Transverse colon (tissue), 4 donors: ENCODE results near the gene CRYBG3. TPM values are rescaled to one million over a fixed set of nuclear protein-coding genes. Genes with fewer than 3 reads are reported as not detected.
A peak's percentile ranks its signal among the peaks of the same experiment; 100 is the strongest.

Source experiments
- DNase-seq: peaks from one replicate; pipeline ENCODE4 v3.0.0-alpha.2; 2019
- H3K27ac ChIP-seq, 4 donors: fragments of 200-600 bp; sonication (generic); 2 replicates each; pipeline ENCODE4 v1.5.1; 2016 to 2018; ENCODE audit warnings: inconsistent platforms in 4 of 4
- H3K27me3 ChIP-seq: fragments of 200-600 bp; sonication (generic); 2 replicates; pipeline ENCODE4 v1.5.1; 2017; ENCODE audit warnings: inconsistent platforms
- H3K36me3 ChIP-seq, 4 donors: fragments of 200-600 bp; sonication (generic); 2 replicates each; pipeline ENCODE4 v1.5.1; 2017 to 2019; ENCODE audit warnings: inconsistent platforms in 4 of 4
- H3K4me1 ChIP-seq, 4 donors: fragments of 200-600 bp; sonication (generic); 2 replicates each; pipeline ENCODE4 v1.5.1; 2017 to 2020; ENCODE audit warnings: inconsistent platforms in 4 of 4
- H3K4me3 ChIP-seq, 4 donors: fragments of 200-600 bp; sonication (generic); 1 replicate in 1 of 4; 2 replicates in 3 of 4; pipeline versions ENCODE4 v1.5.1 to v1.6.1; 2017 to 2019; ENCODE audit warnings: inconsistent platforms in 4 of 4
- H3K9me3 ChIP-seq, 2 donors: fragments of 200-600 bp; sonication (generic); 2 replicates each; pipeline ENCODE4 v1.5.1; 2017 to 2019; ENCODE audit warnings: inconsistent platforms in 2 of 2
- EP300 ChIP-seq: sonication (generic); formaldehyde crosslinking; IDR thresholded peaks from one replicate; pipeline ENCODE4 v1.6.1; 2017; ENCODE audit warnings: antibody characterized with exemption, low read depth
- POLR2A ChIP-seq: fragments of 450-650 bp; IDR thresholded peaks from one replicate; pipeline ENCODE4 v1.6.1; 2016; ENCODE audit warnings: antibody characterized with exemption, mild to moderate bottlenecking, moderate library complexity
- POLR2AphosphoS5 ChIP-seq, 3 donors: sonication (generic); formaldehyde crosslinking; IDR thresholded peaks; one replicate each; pipeline ENCODE4 v1.6.1; 2016; ENCODE audit warnings: antibody characterized with exemption in 3 of 3
- WGBS, 2 donors: methylation state at CpG; one replicate each; pipeline ENCODE4 v1.1.5; 2018; ENCODE audit warnings: low coverage in 1 of 2; 5-methylcytosine and 5-hydroxymethylcytosine counted together
- in situ Hi-C, 4 donors: fragments of 200-750 bp; cut with MboI; loops; one replicate each; pipeline versions ENCODE4 v1.15.0 to v1.15.1; 2017; ENCODE audit warnings: low sequenced_read_pairs in 3 of 4, low pct_ligation_motif_present in 1 of 4, low pct_unique_long_range_greater_than_20kb in 1 of 4
- intact Hi-C: fragments of 100-400 bp; cut with DNase I; formaldehyde crosslinking; loops from one replicate; pipeline ENCODE4 v1.15.1; 2023; ENCODE audit warnings: low total_unique reads
- total RNA-seq, 4 donors: library from RNA; depleted of rRNA; stranded (reverse); fragments of >200 nt; gene quantifications; one replicate each; pipeline ENCODE4 v1.1.0, GENCODE V29; 2016
- TF ChIP-seq, protein P1 (sequence below), 5 experiments: fragments of 200-600 bp in 3 of 5; fragments of 450-650 bp in 2 of 5; sonication (generic) in 3 of 5; IDR thresholded peaks; 1 replicate in 2 of 5; 2 replicates in 3 of 5; pipeline ENCODE4 v1.5.1; 2016 to 2017; ENCODE audit warnings: antibody characterized with exemption in 5 of 5, inconsistent platforms in 3 of 5, mild to moderate bottlenecking in 2 of 5, moderate library complexity in 1 of 5

The CRYBG3 gene
- total RNA-seq, 4 donors from 2014 or later = 21.3 to 32.7 (median 27.9) TPM

GRCh38 chr3:97967966-97968365 lies 146.2 kb downstream of the CRYBG3 start:
- no peak for DNase-seq
- no peaks in the 10 kb centered on the region for H3K9me3 ChIP-seq
- intact Hi-C loops (no loop called here), in situ Hi-C loops (no loop called here)
- no peaks in the 10 kb centered on the region for H3K36me3 ChIP-seq
- H3K27me3 ChIP-seq = no peaks in the 10 kb centered on the region
- no peak overlapping the region for H3K27ac ChIP-seq
- TF ChIP-seq, protein P1, sequence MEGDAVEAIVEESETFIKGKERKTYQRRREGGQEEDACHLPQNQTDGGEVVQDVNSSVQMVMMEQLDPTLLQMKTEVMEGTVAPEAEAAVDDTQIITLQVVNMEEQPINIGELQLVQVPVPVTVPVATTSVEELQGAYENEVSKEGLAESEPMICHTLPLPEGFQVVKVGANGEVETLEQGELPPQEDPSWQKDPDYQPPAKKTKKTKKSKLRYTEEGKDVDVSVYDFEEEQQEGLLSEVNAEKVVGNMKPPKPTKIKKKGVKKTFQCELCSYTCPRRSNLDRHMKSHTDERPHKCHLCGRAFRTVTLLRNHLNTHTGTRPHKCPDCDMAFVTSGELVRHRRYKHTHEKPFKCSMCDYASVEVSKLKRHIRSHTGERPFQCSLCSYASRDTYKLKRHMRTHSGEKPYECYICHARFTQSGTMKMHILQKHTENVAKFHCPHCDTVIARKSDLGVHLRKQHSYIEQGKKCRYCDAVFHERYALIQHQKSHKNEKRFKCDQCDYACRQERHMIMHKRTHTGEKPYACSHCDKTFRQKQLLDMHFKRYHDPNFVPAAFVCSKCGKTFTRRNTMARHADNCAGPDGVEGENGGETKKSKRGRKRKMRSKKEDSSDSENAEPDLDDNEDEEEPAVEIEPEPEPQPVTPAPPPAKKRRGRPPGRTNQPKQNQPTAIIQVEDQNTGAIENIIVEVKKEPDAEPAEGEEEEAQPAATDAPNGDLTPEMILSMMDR (IDR thresholded peaks at IDR 0.05) = no peak
- no peak for TF ChIP-seq EP300
- no peak for TF ChIP-seq POLR2AphosphoS5 (IDR thresholded peaks at IDR 0.05)
- no peak for TF ChIP-seq POLR2A
- 98 to 100% methylated on average over 5 to 8 of the region's 8 CpGs for WGBS, 2 donors
- no peak overlapping the region for H3K4me3 ChIP-seq
- peaks cover 4 to 31% (median 15%) of the 10 kb centered on the region in 4 donors for H3K4me1 ChIP-seq

GRCh38 chr3:97968376-97968775 lies 146.6 kb downstream of the CRYBG3 start:
- intact Hi-C loops = no loop called here
- TF ChIP-seq, protein P1 (IDR thresholded peaks at IDR 0.05) = no peak
- TF ChIP-seq POLR2A = no peak
- TF ChIP-seq POLR2AphosphoS5 (IDR thresholded peaks at IDR 0.05) = no peak
- TF ChIP-seq EP300 = no peak
- H3K27ac ChIP-seq = no peak overlapping the region
- peaks cover 4 to 32% (median 15%) of the 10 kb centered on the region in 4 donors for H3K4me1 ChIP-seq
- 71 to 86% methylated on average over 1 of the region's 1 CpG for WGBS, 2 donors
- no peaks in the 10 kb centered on the region for H3K9me3 ChIP-seq
- in situ Hi-C loops = no loop called here
- H3K36me3 ChIP-seq = no peaks in the 10 kb centered on the region
- H3K27me3 ChIP-seq = no peaks in the 10 kb centered on the region
- no peak overlapping the region for H3K4me3 ChIP-seq
- no peak for DNase-seq

- H3K36me3 ChIP-seq = no peaks in the 10 kb centered on the region
- H3K9me3 ChIP-seq = no peaks in the 10 kb centered on the region
- DNase-seq = no peak
- H3K4me3 ChIP-seq = no peak overlapping the region
- 77% methylated on average over 3 to 5 of the region's 5 CpGs for WGBS, 2 donors
- intact Hi-C loops = no loop called here
- no peak overlapping the region for H3K27ac ChIP-seq
- in situ Hi-C loops = no loop called here
- H3K4me1 ChIP-seq = peaks cover 4 to 32% (median 15%) of the 10 kb centered on the region in 4 donors
- no peaks in the 10 kb centered on the region for H3K27me3 ChIP-seq
- TF ChIP-seq POLR2A (no peak), EP300 (no peak), POLR2AphosphoS5 (IDR thresholded peaks at IDR 0.05) (no peak)
- TF ChIP-seq, protein P1 (IDR thresholded peaks at IDR 0.05) = no peak
These were observed 147.7 kb downstream of the CRYBG3 start for GRCh38 chr3:97969541-97969940.

DNA sequence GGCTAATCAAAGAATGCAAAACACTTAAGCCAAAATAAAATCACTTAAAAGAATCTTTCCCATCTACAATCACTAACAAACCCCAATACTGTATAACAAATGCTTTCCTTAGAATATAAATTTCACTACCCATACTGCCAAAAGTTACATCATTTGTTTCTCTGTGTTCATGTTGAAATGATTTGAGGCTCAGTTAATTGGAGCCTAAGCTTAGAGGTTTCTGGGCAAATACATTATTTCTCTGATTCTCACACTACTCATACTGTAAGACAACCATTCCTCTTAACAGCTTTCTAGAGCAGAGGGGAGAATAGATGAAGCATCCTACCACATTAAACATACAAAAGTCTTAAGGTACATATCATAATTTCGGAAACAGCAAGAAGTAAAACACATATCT lies 148.3 kb downstream of the CRYBG3 start:
- WGBS, 2 donors = 67 to 90% methylated on average over 1 of the region's 1 CpG
- Histone ChIP-seq H3K4me3 (no peak overlapping the region), H3K9me3 (no peaks in the 10 kb centered on the region), H3K27me3 (no peaks in the 10 kb centered on the region), H3K36me3 (no peaks in the 10 kb centered on the region), H3K27ac (peak overlapping the region; percentile 86 to 95 (median 92)), H3K4me1 (peaks cover 4 to 32% (median 15%) of the 10 kb centered on the region in 4 donors)
- in situ Hi-C loops = no loop called here
- TF ChIP-seq EP300 = no peak
- DNase-seq = no peak
- intact Hi-C loops = loop anchor here (5.0 kb wide), 1 partner anchor 178 kb away; no protein-coding TSS in a partner anchor
